Thoracic aorta (tissue), 2 donors: ENCODE results near the gene IFT57. TPM values are rescaled to one million over a fixed set of nuclear protein-coding genes. Genes with fewer than 3 reads are reported as not detected.

ENCODE experiments used
- ATAC-seq: fragments of 150-250 bp; one replicate; pipeline ENCODE4 v1.8.0; 2017; ENCODE audit warnings: low read depth; ENCODE audit not compliant: insufficient number of reproducible peaks, low FRiP score
- DNase-seq: peaks from one replicate; pipeline ENCODE4 v3.0.0-alpha.2; 2020; ENCODE audit warnings: low spot score
- H3K27ac ChIP-seq, 2 donors: fragments of 200-600 bp; sonication (generic); 1 replicate in 1 of 2; 2 replicates in 1 of 2; pipeline ENCODE4 v1.5.1; 2016; ENCODE audit warnings: mild to moderate bottlenecking in 2 of 2, moderate library complexity in 2 of 2
- H3K27me3 ChIP-seq: fragments of 200-600 bp; sonication (generic); replicated peaks from 2 replicates; pipeline ENCODE4 v1.6.0; 2016; ENCODE audit warnings: mild to moderate bottlenecking; ENCODE audit not compliant: insufficient read depth
- H3K36me3 ChIP-seq: fragments of 200-600 bp; sonication (generic); one replicate; pipeline ENCODE4 v1.5.1; 2016
- H3K4me1 ChIP-seq, 2 donors: fragments of 200-600 bp; sonication (generic); 1 replicate in 1 of 2; 2 replicates in 1 of 2; pipeline versions ENCODE4 v1.5.1 to v1.6.0; 2016; ENCODE audit warnings: low read depth in 2 of 2, mild to moderate bottlenecking in 1 of 2; ENCODE audit not compliant: control insufficient read depth in 1 of 2
- H3K4me3 ChIP-seq: fragments of 200-600 bp; sonication (generic); 2 replicates; pipeline ENCODE4 v1.5.1; 2016; ENCODE audit warnings: mild to moderate bottlenecking
- H3K9me3 ChIP-seq: fragments of 200-600 bp; sonication (generic); 2 replicates; pipeline ENCODE4 v1.5.1; 2016
- CTCF ChIP-seq: fragments of 200-600 bp; sonication (generic); IDR thresholded peaks from one replicate; pipeline ENCODE4 v1.5.1; 2019; ENCODE audit warnings: antibody characterized with exemption
- total RNA-seq, 2 donors: library from RNA; depleted of rRNA; stranded (reverse); fragments of >200 nt; gene quantifications; one replicate each; pipeline versions ENCODE4 v1.1.0 to v1.2.3, GENCODE V29; 2016

The IFT57 gene
- total RNA-seq, 2 donors from 2014 or later: 35.7 to 41.1 TPM

GRCh38 chr3:108191394-108191793 is 30.8 kb downstream of the IFT57 start:
- H3K36me3 ChIP-seq: peaks cover 4% of the 10 kb centered on the region

GRCh38 chr3:108190346-108190745 is 31.9 kb downstream of the IFT57 start:
- Histone ChIP-seq H3K36me3 (peaks cover 4% of the 10 kb centered on the region), H3K4me1 (no peaks in the 10 kb centered on the region), H3K9me3 (no peaks in the 10 kb centered on the region), H3K4me3 (no peak overlapping the region), H3K27ac (no peak overlapping the region), H3K27me3 (no peaks in the 10 kb centered on the region)
- no peak for TF ChIP-seq CTCF
- no peak for ATAC-seq
- DNase-seq: no peak

More at GRCh38 chr3:108191394-108191793, 30.8 kb downstream of the IFT57 start:
- Histone ChIP-seq H3K4me1 (no peaks in the 10 kb centered on the region), H3K27ac (no peak overlapping the region), H3K27me3 (no peaks in the 10 kb centered on the region), H3K9me3 (no peaks in the 10 kb centered on the region), H3K4me3 (no peak overlapping the region)
- DNase-seq: no peak
- TF ChIP-seq CTCF: no peak
- ATAC-seq: no peak

GRCh38 chr3:108189440-108189839 is 32.8 kb downstream of the IFT57 start:
- TF ChIP-seq CTCF: no peak
- peaks cover 4% of the 10 kb centered on the region for H3K36me3 ChIP-seq
- ATAC-seq (no peak), DNase-seq (no peak)
- H3K9me3 ChIP-seq: no peaks in the 10 kb centered on the region
- H3K4me1 ChIP-seq: no peaks in the 10 kb centered on the region
- no peak overlapping the region for H3K27ac ChIP-seq
- H3K4me3 ChIP-seq: no peak overlapping the region
- no peaks in the 10 kb centered on the region for H3K27me3 ChIP-seq

- no peak for DNase-seq
- H3K27ac ChIP-seq: no peak overlapping the region
- no peaks in the 10 kb centered on the region for H3K9me3 ChIP-seq
- H3K4me3 ChIP-seq: no peak overlapping the region
- no peak for TF ChIP-seq CTCF
- peaks cover 4% of the 10 kb centered on the region for H3K36me3 ChIP-seq
- no peaks in the 10 kb centered on the region for H3K27me3 ChIP-seq
- ATAC-seq: no peak
- H3K4me1 ChIP-seq: no peaks in the 10 kb centered on the region
Measured at GRCh38 chr3:108185536-108185935, 36.7 kb downstream of the IFT57 start.

GRCh38 chr3:108184824-108185223 is 37.4 kb downstream of the IFT57 start:
- no peak overlapping the region for H3K27ac ChIP-seq
- H3K4me1 ChIP-seq: no peaks in the 10 kb centered on the region
- no peaks in the 10 kb centered on the region for H3K9me3 ChIP-seq
- peaks cover 1% of the 10 kb centered on the region for H3K36me3 ChIP-seq
- DNase-seq: no peak
- no peak overlapping the region for H3K4me3 ChIP-seq
- H3K27me3 ChIP-seq: no peaks in the 10 kb centered on the region
- TF ChIP-seq CTCF: no peak
- no peak for ATAC-seq
